Stimulated activated CD4-positive, alpha-beta T cell treated with anti-CD3 and anti-CD28 coated beads, Interleukin-15, amount 100 ng/mL, for 1 hour (primary cell): Measurements from ENCODE around the gene CCDC174.
"Not testable (repeated sequence)": the region's sequence is repeated elsewhere in the genome, so short reads cannot be mapped to it uniquely, and the experiment has no call there.

Experiments used
- DNase-seq, 2 donors: peaks; one replicate each; pipeline ENCODE4 v3.0.0-alpha.2; 2020; ENCODE audit warnings: low read depth in 1 of 2, low spot score in 1 of 2

Gene CCDC174

GRCh38 chr3:14650193-14650592 lies 1.4 kb upstream of the CCDC174 start:
- DNase-seq, result no peak

- not testable (repeated sequence) for DNase-seq
Observed at GRCh38 chr3:14652360-14652907, 872 bp downstream of the CCDC174 start.

GRCh38 chr3:14657579-14657978 lies 6.0 kb downstream of the CCDC174 start:
- no peak for DNase-seq

GRCh38 chr3:14658978-14659377 lies 7.4 kb downstream of the CCDC174 start:
- DNase-seq, result no peak

GRCh38 chr3:14660942-14661341 lies 9.4 kb downstream of the CCDC174 start:
- no peak for DNase-seq

- DNase-seq, result no peak
Observed at GRCh38 chr3:14663396-14664135, 12.0 kb downstream of the CCDC174 start.

GRCh38 chr3:14664170-14664569 lies 12.6 kb downstream of the CCDC174 start:
- DNase-seq, result no peak

- DNase-seq, result no peak
Observed at GRCh38 chr3:14672588-14672987, 21.0 kb downstream of the CCDC174 start.

- DNase-seq, result no peak
Observed at GRCh38 chr3:14674841-14675240, 23.3 kb downstream of the CCDC174 start, which contains the start of gene C3orf20. Gene C3orf20, plus strand, starts transcription at chr3:14675141. Its CDS starts 7,573 bp downstream, at chr3:14682714.

- no peak for DNase-seq
Observed at GRCh38 chr3:14676881-14677280, 25.3 kb downstream of the CCDC174 start.

- no peak for DNase-seq
Observed at GRCh38 chr3:14678015-14678503, 26.5 kb downstream of the CCDC174 start.

GRCh38 chr3:14680115-14680514 lies 28.6 kb downstream of the CCDC174 start:
- no peak for DNase-seq

GRCh38 chr3:14680716-14681115 lies 29.2 kb downstream of the CCDC174 start:
- DNase-seq, result no peak

- DNase-seq, result no peak
Observed at GRCh38 chr3:14684447-14684846, 32.9 kb downstream of the CCDC174 start.

GRCh38 chr3:14685179-14685578 lies 33.6 kb downstream of the CCDC174 start:
- DNase-seq, result no peak

- DNase-seq, result no peak
Observed at GRCh38 chr3:14687360-14687759, 35.8 kb downstream of the CCDC174 start.

- DNase-seq, result no peak
Observed at GRCh38 chr3:14688525-14688924, 37.0 kb downstream of the CCDC174 start.

GRCh38 chr3:14689247-14689980 lies 37.9 kb downstream of the CCDC174 start:
- DNase-seq, result no peak

- no peak for DNase-seq
Observed at GRCh38 chr3:14691239-14691638, 39.7 kb downstream of the CCDC174 start.

- no peak for DNase-seq
Observed at GRCh38 chr3:14691719-14692118, 40.2 kb downstream of the CCDC174 start.

GRCh38 chr3:14698601-14699244 lies 47.2 kb downstream of the CCDC174 start:
- no peak for DNase-seq

GRCh38 chr3:14699643-14700042 lies 48.1 kb downstream of the CCDC174 start:
- no peak for DNase-seq
